GM08714 (cell line): ENCODE data around the gene CD151.

ENCODE experiments used
- H3K4me3 ChIP-seq: fragments of 200-500 bp; sonication (Bioruptor generic); 2 replicates; pipeline ENCODE4 v1.5.1; 2014; ENCODE audit warnings: mild to moderate bottlenecking, low read length, inconsistent platforms
- ZNF274 ChIP-seq: IDR thresholded peaks from 2 replicates; pipeline ENCODE4 v1.6.1; 2012; ENCODE audit warnings: mild to moderate bottlenecking, low read depth, low read length

The CD151 gene

GRCh38 chr11:825366-826226 is 7.2 kb upstream of the CD151 start:
- no peak for TF ChIP-seq ZNF274
- no peak overlapping the region for H3K4me3 ChIP-seq

GRCh38 chr11:826227-826621 is 6.5 kb upstream of the CD151 start:
- no peak for TF ChIP-seq ZNF274
- no peak overlapping the region; the same call in 1 of the 2 replicates for H3K4me3 ChIP-seq

GRCh38 chr11:826836-827145 is 6.0 kb upstream of the CD151 start:
- no peak for TF ChIP-seq ZNF274
- H3K4me3 ChIP-seq, result peak overlapping the region; percentile 66; the same call in 1 of the 2 replicates

GRCh38 chr11:827146-827896 is 5.4 kb upstream of the CD151 start:
- peak overlapping the region; percentile 66; the same call in 1 of the 2 replicates for H3K4me3 ChIP-seq
- TF ChIP-seq ZNF274, result no peak

GRCh38 chr11:827897-828192 is 4.9 kb upstream of the CD151 start, which contains the start of gene CRACR2B:
TSS of gene CRACR2B (plus strand) at chr11:827919. CDS start at chr11:828608, 689 bp downstream.
- H3K4me3 ChIP-seq, result peak within 1 kb of the TSS; percentile 66; the same call in 1 of the 2 replicates
- TF ChIP-seq ZNF274, result no peak

- TF ChIP-seq ZNF274, result no peak
These were observed 4.1 kb upstream of the CD151 start for GRCh38 chr11:828506-829175.

GRCh38 chr11:829176-829846 is 3.4 kb upstream of the CD151 start:
- no peak for TF ChIP-seq ZNF274
- H3K4me3 ChIP-seq, result no peak overlapping the region; the same call in 1 of the 2 replicates

More at GRCh38 chr11:828506-829175, 4.1 kb upstream of the CD151 start:
- no peak overlapping the region for H3K4me3 ChIP-seq

GRCh38 chr11:829847-830294 is 2.9 kb upstream of the CD151 start:
- H3K4me3 ChIP-seq, result peak overlapping the region; percentile 12; the same call in 1 of the 2 replicates
- TF ChIP-seq ZNF274, result no peak

GRCh38 chr11:830295-831117 is 2.2 kb upstream of the CD151 start:
- TF ChIP-seq ZNF274, result no peak
- no peak overlapping the region; the same call in 1 of the 2 replicates for H3K4me3 ChIP-seq

GRCh38 chr11:831118-831864 is 1.5 kb upstream of the CD151 start:
- no peak for TF ChIP-seq ZNF274
- no peak overlapping the region for H3K4me3 ChIP-seq

- no peak for TF ChIP-seq ZNF274
- H3K4me3 ChIP-seq, result no peak overlapping the region; the same call in 1 of the 2 replicates
These were observed 707 bp upstream of the CD151 start for GRCh38 chr11:831961-832528.

GRCh38 chr11:833114-833791 is 501 bp downstream of the CD151 start:
- peak overlapping the region; percentile 50; the same call in 1 of the 2 replicates for H3K4me3 ChIP-seq

More at GRCh38 chr11:833114-833791, 501 bp downstream of the CD151 start:
- TF ChIP-seq ZNF274, result no peak
